K562 (cell line): ENCODE data around the gene REEP3. TPM values are rescaled to one million over a fixed set of nuclear protein-coding genes. Genes with fewer than 3 reads are reported as not detected.

ENCODE experiments used
- CGGBP1 ChIP-seq: fragments of 250-450 bp; sonication (Bioruptor Pico); IDR thresholded peaks from 2 replicates; pipeline ENCODE4 v1.9.0; 2021; ENCODE audit warnings: mild to moderate bottlenecking
- ELF1 ChIP-seq: fragments of 200-800 bp; sonication (Bioruptor generic); IDR thresholded peaks from 2 replicates; pipeline ENCODE4 v1.6.1; 2016; ENCODE audit warnings: missing genetic modification characterization, missing compliant biosample characterization
- MYC ChIP-seq, 2 experiments: fragments of 250-450 bp in 1 of 2; sonication (Bioruptor Pico) in 1 of 2; IDR thresholded peaks; 2 replicates each; pipeline versions ENCODE4 v1.5.1 to v1.6.1; 2012 to 2021; ENCODE audit warnings: low read depth in 2 of 2, borderline replicate concordance in 1 of 2, improper control_type of control experiment in 1 of 2, low read length in 1 of 2, mild to moderate bottlenecking in 1 of 2, moderate library complexity in 1 of 2
- SMAD3 ChIP-seq: fragments of 450-650 bp; formaldehyde crosslinking; conservative IDR thresholded peaks from 2 replicates; pipeline ENCODE4 v1.4.0; 2020; ENCODE audit warnings: mild to moderate bottlenecking
- SMC3 ChIP-seq: conservative IDR thresholded peaks from 2 replicates; pipeline ENCODE4 v1.6.1; 2011; ENCODE audit warnings: low read depth, low read length, improper control_type of control experiment; ENCODE audit not compliant: insufficient read depth
- TCF15 ChIP-seq: fragments of 250-450 bp; sonication (Bioruptor Pico); IDR thresholded peaks from 2 replicates; pipeline ENCODE4 v1.8.0; 2022; ENCODE audit warnings: moderate library complexity, mild to moderate bottlenecking, inconsistent platforms
- polyA plus RNA-seq, 8 experiments: library from polyadenylated mRNA; depleted of rRNA in 4 of 8; stranded (reverse) in 5 of 8; unstranded in 3 of 8; fragments of >200 nt; fragmentation: Nextera tagmentation in 2 of 8; fragmentation: Illumina TruSeq in 1 of 8; extraction: Ambion mirVana in 2 of 8; extraction: Trizol in 1 of 8; gene quantifications; 2 replicates each; pipeline versions ENCODE4 v1.2.1 to v1.2.3, GENCODE V29; 2011 to 2014; ENCODE audit warnings: inconsistent platforms in 1 of 8, missing spikeins in 1 of 8
- total RNA-seq, 7 experiments: library from RNA; depleted of rRNA in 6 of 7; stranded (reverse); fragments of >200 nt in 6 of 7; fragmentation: Illumina TruSeq in 2 of 7; extraction: Trizol in 2 of 7; gene quantifications; 2 replicates each; pipeline versions ENCODE4 v1.2.1 to v1.2.3, GENCODE V29; 2011 to 2021; ENCODE audit warnings: low replicate concordance in 1 of 7
- TF ChIP-seq, protein P1 (sequence below): IDR thresholded peaks from 2 replicates; pipeline ENCODE4 v1.6.1; 2011; ENCODE audit warnings: borderline replicate concordance, low read depth, mild to moderate bottlenecking, moderate library complexity, low read length; ENCODE audit not compliant: insufficient read depth, poor library complexity, severe bottlenecking
- TF ChIP-seq, protein P2 (sequence below), 2 experiments: fragments of 450-650 bp; conservative IDR thresholded peaks; 2 replicates each; pipeline ENCODE4 v1.6.1; 2017; ENCODE audit warnings: mild to moderate bottlenecking in 2 of 2, moderate library complexity in 2 of 2

The REEP3 gene
- total and polyA plus RNA-seq, 9 of the 15 experiments (the other 6 are each of a cell fraction or from before 2014, with no cell fraction given) = 3.4 to 13.4 (median 9.2) TPM

GRCh38 chr10:63633677-63634487 lies 112.7 kb downstream of the REEP3 start (continued):
- TF ChIP-seq MYC (IDR thresholded peaks at IDR 0.05; ENCODE audit: low read depth, low read length) (0 out of 2 replicates have a peak, but pooled peaks have one; percentile 12), MYC (CRISPR knock-in tag; IDR thresholded peaks at IDR 0.05; ENCODE audit: borderline replicate concordance, low read depth) (no peak), CGGBP1 (no peak), SMC3 (peak; percentile 41), ELF1 (0 out of 2 replicates have a peak, but pooled peaks have one; percentile 21), SMAD3 (CRISPR knock-in tag) (no peak), TCF15 (CRISPR knock-in tag) (no peak)
- TF ChIP-seq, protein P1, sequence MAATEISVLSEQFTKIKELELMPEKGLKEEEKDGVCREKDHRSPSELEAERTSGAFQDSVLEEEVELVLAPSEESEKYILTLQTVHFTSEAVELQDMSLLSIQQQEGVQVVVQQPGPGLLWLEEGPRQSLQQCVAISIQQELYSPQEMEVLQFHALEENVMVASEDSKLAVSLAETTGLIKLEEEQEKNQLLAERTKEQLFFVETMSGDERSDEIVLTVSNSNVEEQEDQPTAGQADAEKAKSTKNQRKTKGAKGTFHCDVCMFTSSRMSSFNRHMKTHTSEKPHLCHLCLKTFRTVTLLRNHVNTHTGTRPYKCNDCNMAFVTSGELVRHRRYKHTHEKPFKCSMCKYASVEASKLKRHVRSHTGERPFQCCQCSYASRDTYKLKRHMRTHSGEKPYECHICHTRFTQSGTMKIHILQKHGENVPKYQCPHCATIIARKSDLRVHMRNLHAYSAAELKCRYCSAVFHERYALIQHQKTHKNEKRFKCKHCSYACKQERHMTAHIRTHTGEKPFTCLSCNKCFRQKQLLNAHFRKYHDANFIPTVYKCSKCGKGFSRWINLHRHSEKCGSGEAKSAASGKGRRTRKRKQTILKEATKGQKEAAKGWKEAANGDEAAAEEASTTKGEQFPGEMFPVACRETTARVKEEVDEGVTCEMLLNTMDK = peak; percentile 81
- TF ChIP-seq, protein P2, sequence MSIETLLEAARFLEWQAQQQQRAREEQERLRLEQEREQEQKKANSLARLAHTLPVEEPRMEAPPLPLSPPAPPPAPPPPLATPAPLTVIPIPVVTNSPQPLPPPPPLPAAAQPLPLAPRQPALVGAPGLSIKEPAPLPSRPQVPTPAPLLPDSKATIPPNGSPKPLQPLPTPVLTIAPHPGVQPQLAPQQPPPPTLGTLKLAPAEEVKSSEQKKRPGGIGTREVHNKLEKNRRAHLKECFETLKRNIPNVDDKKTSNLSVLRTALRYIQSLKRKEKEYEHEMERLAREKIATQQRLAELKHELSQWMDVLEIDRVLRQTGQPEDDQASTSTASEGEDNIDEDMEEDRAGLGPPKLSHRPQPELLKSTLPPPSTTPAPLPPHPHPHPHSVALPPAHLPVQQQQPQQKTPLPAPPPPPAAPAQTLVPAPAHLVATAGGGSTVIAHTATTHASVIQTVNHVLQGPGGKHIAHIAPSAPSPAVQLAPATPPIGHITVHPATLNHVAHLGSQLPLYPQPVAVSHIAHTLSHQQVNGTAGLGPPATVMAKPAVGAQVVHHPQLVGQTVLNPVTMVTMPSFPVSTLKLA (conservative IDR thresholded peaks at IDR 0.05) = 0 out of 4 replicates have a peak, but pooled peaks of 1 of the 2 experiments have one; percentile 26
